Naive thymus-derived CD8-positive, alpha-beta T cell (primary cell): ENCODE data around the gene CDC6. TPM values are rescaled to one million over a fixed set of nuclear protein-coding genes. Genes with fewer than 3 reads are reported as not detected.
A peak's percentile ranks its signal among the peaks of the same experiment; 100 is the strongest.

Experiments
- ATAC-seq, 2 donors: fragments of 150-1000 bp; cut with Tn5 transposase in 1 of 2; sonication (Bioruptor Pico), chemical (Tn5 transposase) in 1 of 2; 1 replicate in 1 of 2; 2 replicates in 1 of 2; pipeline ENCODE4 v1.10.0; 2021; ENCODE audit warnings: mild to moderate bottlenecking in 2 of 2, moderate library complexity in 2 of 2
- POLR2A ChIA-PET: fragments of 350-600 bp; sonication (Branson Sonifier 250); formaldehyde crosslinking; loops from one replicate; lab custom pipeline; 2021; ENCODE audit warnings: antibody characterized with exemption; lab: Charles Lee
- DNase-seq, 10 donors: peaks; one replicate each; pipeline versions ENCODE4 v3.0.0 to v3.0.0-alpha.2; 2020 to 2022
- H3K27ac Mint-ChIP-seq, 10 donors: one replicate each; pipeline ENCODE4 v1.8.0; 2020 to 2022; ENCODE audit warnings: mild to moderate bottlenecking in 10 of 10, mixed read lengths in 10 of 10, moderate library complexity in 4 of 10, inconsistent platforms in 1 of 10
- H3K27me3 Mint-ChIP-seq, 5 donors: one replicate each; pipeline ENCODE4 v1.8.0; 2021 to 2022; ENCODE audit warnings: mixed read lengths in 5 of 5
- H3K36me3 Mint-ChIP-seq, 3 donors: one replicate each; pipeline ENCODE4 v1.8.0; 2020 to 2022; ENCODE audit warnings: mixed read lengths in 3 of 3, mild to moderate bottlenecking in 2 of 3, inconsistent platforms in 1 of 3
- H3K4me1 Mint-ChIP-seq, 4 donors: one replicate each; pipeline ENCODE4 v1.8.0; 2021 to 2022; ENCODE audit warnings: mixed read lengths in 4 of 4
- H3K4me3 Mint-ChIP-seq, 10 donors: one replicate each; pipeline ENCODE4 v1.8.0; 2020 to 2022; ENCODE audit warnings: mild to moderate bottlenecking in 10 of 10, mixed read lengths in 10 of 10, moderate library complexity in 6 of 10, inconsistent platforms in 1 of 10
- H3K9me3 Mint-ChIP-seq, 9 donors: one replicate each; pipeline ENCODE4 v1.8.0; 2020 to 2022; ENCODE audit warnings: mixed read lengths in 9 of 9, mild to moderate bottlenecking in 3 of 9, inconsistent platforms in 1 of 9, moderate library complexity in 1 of 9
- polyA plus RNA-seq, 3 donors: library from polyadenylated mRNA; unstranded; fragments of 300-500 nt; fragmentation: Illumina TruSeq; gene quantifications; one replicate each; pipeline ENCODE4 v1.2.3, GENCODE V29; 2021
- total RNA-seq, 8 experiments: library from RNA in 2 of 8; stranded (reverse) in 2 of 8; gene quantifications; one replicate each; pipeline ENCODE4 v1.2.3 and lab custom pipeline; 2021 to 2026

CDC6 gene
- total and polyA plus RNA-seq, 5 experiments from 2014 or later, result 0.08 to 1.6 (median 1.5) TPM; not detected in 2

DNA sequence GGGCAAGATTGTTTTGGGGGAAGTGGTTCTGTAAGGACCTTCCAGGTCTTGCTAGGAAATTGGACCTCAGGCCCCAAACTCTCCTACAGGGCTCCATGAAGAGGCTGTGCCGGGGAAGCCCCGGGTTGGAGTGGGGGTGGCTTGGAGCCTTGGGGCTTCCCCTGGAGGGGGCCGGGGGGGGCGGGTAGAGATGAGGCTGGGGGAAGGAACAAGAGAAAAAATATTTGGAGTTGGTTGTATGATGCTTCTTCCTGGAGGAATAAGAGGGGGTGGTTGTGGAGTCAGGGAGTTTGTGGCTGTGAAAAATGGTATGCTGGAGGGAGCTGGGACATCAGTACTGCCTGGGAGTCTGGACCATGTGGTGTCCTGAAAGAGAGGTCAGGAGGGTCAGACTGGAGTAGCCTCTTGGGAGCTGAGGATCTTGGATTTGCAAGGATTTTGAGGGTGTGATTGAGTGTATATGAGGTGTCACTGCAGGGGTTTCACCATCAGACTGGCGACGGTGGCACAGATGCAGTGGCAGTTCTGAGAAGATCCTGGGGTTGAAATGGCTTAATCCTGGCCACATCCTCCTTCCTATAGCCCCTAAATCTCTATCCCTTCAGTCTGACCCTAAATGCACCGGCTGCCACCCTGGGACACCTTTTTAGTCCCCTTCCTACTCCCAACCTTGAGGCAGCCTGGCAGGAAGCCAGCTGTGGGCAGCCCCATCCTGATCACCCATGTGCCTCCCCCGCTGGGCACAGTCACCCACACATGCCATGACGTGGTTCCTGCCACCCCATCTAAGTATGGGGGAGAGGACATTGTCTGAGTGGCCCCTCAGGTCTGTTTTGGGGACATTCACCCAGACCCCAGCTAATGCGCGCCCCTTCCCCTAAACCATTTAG is 32.2 kb downstream of the CDC6 start:
- Mint-ChIP-seq H3K27ac (peak overlapping the region; percentile 98 to 100 (median 100)), H3K9me3 (peaks cover 0 to 5% (median 0%) of the 10 kb centered on the region in 9 donors), H3K36me3 (peaks cover 0 to 2% (median 0%) of the 10 kb centered on the region in 3 donors), H3K4me1 (peaks cover 50 to 88% (median 78%) of the 10 kb centered on the region in 4 donors), H3K4me3 (peak overlapping the region; percentile 83 to 97 (median 96)), H3K27me3 (peaks cover 0 to 6% (median 0%) of the 10 kb centered on the region in 5 donors)
- DNase-seq (peak; percentile 72 to 92 (median 78)), ATAC-seq (peak in 1 of 2 donors; percentile 8)
- POLR2A ChIA-PET, result interaction anchor here (0.6 to 28.1 kb wide), 13 partner anchors 6 to 294 kb away, joined by 3 to 458 read pairs (median 8); partner anchors contain the start of genes CCR7 and RARA

DNA sequence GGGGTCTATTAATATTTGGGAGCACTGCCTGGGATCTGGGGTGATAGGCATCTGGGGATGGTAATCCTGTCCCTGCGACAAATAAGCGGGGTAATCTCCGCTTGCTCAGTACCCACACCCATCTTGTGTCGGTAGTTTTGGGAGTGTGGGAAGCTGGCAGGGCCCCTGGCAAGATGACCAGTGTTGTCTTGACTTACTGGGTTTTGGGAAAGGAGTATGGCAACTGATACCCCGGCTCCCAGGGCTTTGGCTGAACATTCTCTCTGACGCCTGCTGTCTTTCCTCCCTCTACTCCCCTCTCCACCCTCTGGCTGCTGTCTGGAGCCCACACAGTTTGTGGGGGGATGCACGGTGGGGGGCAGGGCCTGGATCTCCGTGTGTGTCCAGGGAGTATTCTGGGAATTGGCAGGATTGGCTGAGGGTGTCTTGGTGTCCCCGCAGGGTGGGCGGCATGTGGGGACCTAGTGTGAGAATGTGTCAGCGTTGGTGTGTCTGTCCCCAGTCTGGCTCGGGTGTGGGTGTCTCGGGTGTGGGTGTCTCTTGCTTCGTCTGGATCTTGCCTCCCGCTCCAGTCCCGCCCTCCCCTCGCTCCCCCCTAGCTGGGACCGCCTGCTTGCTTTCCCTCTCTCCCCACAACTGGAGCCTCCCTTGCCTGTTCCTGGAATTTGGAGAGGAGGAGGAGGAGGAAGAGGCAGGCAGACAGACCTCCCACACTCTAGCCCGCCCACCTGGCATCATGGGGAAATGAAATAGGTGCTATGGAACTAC is 33.3 kb downstream of the CDC6 start:
- H3K27me3 Mint-ChIP-seq, result peaks cover 0 to 6% (median 0%) of the 10 kb centered on the region in 5 donors
- ATAC-seq, result no peak
- H3K4me1 Mint-ChIP-seq, result peaks cover 54 to 89% (median 83%) of the 10 kb centered on the region in 4 donors
- peak overlapping the region; percentile 83 to 97 (median 96) for H3K4me3 Mint-ChIP-seq
- POLR2A ChIA-PET, result interaction anchor here (1.0 to 28.1 kb wide), 9 partner anchors 5 to 283 kb away, joined by 4 to 458 read pairs (median 14); partner anchors contain the start of genes CCR7 and RARA
- DNase-seq, result peak in 4 of 10 donors; percentile 34 to 68 (median 43)
- H3K36me3 Mint-ChIP-seq, result peaks cover 0 to 2% (median 0%) of the 10 kb centered on the region in 3 donors
- peaks cover 0 to 5% (median 0%) of the 10 kb centered on the region in 9 donors for H3K9me3 Mint-ChIP-seq
- peak overlapping the region; percentile 98 to 100 (median 100) for H3K27ac Mint-ChIP-seq

DNA sequence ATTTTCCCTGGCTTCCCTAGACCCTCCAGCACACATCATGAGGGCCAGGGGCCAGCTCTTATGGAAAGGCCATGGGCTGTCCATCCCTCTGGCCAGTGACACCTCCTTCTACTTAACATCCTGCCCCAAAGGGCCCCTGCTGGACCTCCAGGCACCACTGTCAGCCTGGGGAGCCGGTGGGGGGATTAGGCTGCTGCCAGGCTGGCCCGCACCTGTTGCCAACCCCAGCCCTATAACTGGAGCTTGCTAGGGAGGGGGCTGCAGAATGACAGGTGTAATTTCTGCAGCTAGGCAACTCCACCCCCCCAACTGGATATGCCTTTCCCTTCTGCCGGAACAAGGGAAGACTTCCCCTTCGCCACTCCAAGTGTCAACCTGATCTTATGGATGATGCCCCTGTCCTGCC is 33.8 kb downstream of the CDC6 start:
- DNase-seq, result peak in 2 of 10 donors; percentile 19 to 63
- peaks cover 0 to 5% (median 0%) of the 10 kb centered on the region in 9 donors for H3K9me3 Mint-ChIP-seq
- peaks cover 54 to 89% (median 86%) of the 10 kb centered on the region in 4 donors for H3K4me1 Mint-ChIP-seq
- POLR2A ChIA-PET, result interaction anchor here (0.6 to 28.1 kb wide), 10 partner anchors 5 to 1264 kb away, joined by 4 to 458 read pairs (median 12); partner anchors contain the start of gene RARA
- H3K36me3 Mint-ChIP-seq, result peaks cover 0 to 2% (median 0%) of the 10 kb centered on the region in 3 donors
- no peak for ATAC-seq
- peak overlapping the region; percentile 83 to 97 (median 96) for H3K4me3 Mint-ChIP-seq
- H3K27ac Mint-ChIP-seq, result peak overlapping the region; percentile 98 to 100 (median 100)
- H3K27me3 Mint-ChIP-seq, result peaks cover 0 to 6% (median 0%) of the 10 kb centered on the region in 5 donors

DNA sequence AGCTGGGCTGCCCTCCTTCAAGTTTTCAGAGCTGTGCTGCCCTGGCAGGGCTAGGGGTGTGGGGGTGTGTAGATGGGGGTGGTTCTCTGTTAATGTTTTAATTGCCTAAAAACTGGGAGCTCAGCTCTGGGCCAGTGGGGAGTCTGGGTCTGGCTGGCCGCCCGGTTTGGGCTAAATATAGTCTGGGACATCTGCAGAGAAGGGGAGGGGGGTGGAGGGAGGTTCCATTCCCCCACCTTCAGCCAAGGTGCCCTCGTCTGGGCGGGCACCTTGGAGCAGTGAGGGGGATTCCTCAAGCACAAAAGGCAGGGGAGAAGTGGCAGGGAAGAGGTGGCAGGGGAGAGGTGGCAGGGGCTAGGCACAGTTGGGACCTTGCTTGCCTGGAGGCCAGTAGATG is 34.3 kb downstream of the CDC6 start:
- Mint-ChIP-seq H3K27ac (peak overlapping the region; percentile 98 to 100 (median 100)), H3K4me3 (peak overlapping the region; percentile 83 to 97 (median 96)), H3K27me3 (peaks cover 0 to 6% (median 0%) of the 10 kb centered on the region in 5 donors), H3K36me3 (peaks cover 0 to 2% (median 0%) of the 10 kb centered on the region in 3 donors), H3K9me3 (peaks cover 0 to 5% (median 0%) of the 10 kb centered on the region in 9 donors), H3K4me1 (peaks cover 55 to 91% (median 89%) of the 10 kb centered on the region in 4 donors)
- peak in 4 of 10 donors; percentile 54 to 69 (median 64) for DNase-seq
- POLR2A ChIA-PET, result interaction anchor here (0.6 to 28.1 kb wide), 13 partner anchors 4 to 1265 kb away, joined by 3 to 458 read pairs (median 9); partner anchors contain the start of gene RARA
- ATAC-seq, result peak in 1 of 2 donors; percentile 0

DNA sequence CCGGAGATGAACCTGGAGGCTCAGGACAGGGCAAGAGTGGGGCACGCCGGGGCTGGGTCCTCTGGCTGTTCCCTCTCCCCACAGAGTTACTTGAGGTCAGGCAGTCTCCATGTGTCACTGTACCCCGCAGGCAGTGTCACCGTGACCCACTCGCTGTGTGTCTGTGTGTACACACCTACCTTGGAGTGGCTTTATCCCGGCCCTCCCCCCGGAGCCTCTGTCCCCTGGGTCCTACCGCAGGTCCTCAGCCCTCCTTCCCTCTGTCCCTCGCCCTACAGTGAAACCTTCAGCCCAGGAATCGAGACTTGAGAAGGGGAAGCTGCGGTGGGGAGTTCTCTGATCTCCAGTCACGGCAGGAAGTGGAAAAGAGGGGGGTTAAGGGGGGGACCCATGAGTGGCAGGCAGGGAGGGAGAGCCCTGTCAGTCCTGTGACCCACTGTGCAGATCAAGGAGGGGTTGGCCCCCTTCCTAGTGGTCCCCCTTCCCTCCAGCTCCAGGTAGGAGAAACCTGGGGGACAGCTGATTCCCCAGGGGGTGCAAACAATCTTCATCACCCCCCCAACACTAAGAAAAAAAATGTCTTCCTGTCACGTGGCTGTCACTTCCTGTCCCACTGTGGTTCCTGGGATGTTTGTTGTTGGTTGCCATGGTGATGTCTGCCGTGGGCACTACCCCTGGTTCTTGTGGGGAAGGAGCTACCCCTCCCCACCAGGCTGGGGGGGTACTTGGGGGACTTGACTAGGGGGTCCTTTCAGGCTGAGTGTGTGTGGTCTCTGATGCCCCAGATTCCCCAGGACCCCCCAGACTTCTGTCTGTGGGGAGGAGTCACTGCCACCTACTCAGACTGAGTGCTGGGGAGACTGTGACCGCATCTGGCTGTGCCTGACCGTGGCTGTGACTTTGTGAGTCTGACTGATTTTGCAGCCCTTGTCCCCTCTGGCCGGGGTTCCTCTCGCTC is 35.0 kb downstream of the CDC6 start:
- ATAC-seq (peak; percentile 31 to 40), DNase-seq (peak; percentile 74 to 100 (median 97))
- H3K27me3 Mint-ChIP-seq, result peaks cover 0 to 6% (median 0%) of the 10 kb centered on the region in 5 donors
- peak overlapping the region; percentile 98 to 100 (median 100) for H3K27ac Mint-ChIP-seq
- H3K9me3 Mint-ChIP-seq, result peaks cover 0 to 5% (median 0%) of the 10 kb centered on the region in 9 donors
- peaks cover 0 to 2% (median 0%) of the 10 kb centered on the region in 3 donors for H3K36me3 Mint-ChIP-seq
- H3K4me3 Mint-ChIP-seq, result peak overlapping the region; percentile 83 to 97 (median 96)
- peaks cover 60 to 96% (median 89%) of the 10 kb centered on the region in 4 donors for H3K4me1 Mint-ChIP-seq
- POLR2A ChIA-PET, result interaction anchor here (0.5 to 28.1 kb wide), 19 partner anchors 4 to 1955 kb away, joined by 3 to 458 read pairs (median 5); partner anchors contain the start of genes EIF1, NR1D1 and RARA

DNA sequence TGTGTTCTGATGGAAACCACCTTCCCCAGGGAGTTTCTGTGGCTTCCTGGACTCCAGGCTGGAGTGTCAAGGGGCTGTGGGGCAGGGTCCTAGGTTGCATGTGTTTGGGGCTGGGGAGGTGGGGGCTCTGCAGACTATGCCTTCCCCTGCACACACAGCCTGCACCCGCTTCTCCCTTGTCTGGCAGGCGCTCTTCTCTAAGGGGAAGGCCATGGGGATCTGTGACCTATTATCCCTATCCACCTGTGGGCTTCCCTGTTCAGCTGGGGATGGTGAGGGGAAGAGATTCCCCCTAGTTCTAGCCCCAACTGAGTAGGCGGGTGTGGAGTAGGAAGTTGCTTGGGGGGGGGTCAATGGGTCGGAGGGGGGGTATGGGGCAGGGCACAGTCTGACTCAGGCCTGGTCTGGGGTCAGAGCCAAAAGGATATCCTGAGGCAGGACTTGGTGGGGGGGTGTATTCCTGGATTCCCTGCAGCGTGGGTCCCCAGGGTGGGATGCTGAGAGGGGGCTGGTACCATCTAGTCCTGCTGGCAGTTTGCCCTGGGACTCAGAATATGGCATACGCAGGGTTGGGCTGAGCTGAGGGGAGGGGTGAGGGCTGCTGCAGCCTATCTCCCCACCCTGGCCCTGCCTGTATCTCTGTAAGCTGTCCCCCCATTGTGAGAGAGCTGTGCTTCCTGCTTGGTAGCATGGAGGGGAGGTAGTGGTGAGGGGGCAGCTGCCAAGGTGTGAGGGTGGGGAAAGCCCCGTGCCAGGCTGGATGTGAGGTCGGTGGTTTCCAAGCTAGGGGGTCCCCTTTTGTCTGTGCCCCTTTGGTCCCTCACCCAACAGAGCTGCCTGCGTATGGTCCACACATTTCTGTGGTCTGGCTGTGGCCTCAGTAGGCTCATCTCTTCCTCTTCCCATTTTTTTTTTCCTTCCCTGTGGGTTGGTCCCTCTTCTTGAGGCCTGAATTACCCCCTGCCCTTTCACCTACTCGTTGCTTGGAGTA is 36.0 kb downstream of the CDC6 start:
- DNase-seq (peak; percentile 64 to 94 (median 88)), ATAC-seq (peak; percentile 43 to 61)
- POLR2A ChIA-PET, result interaction anchor here (0.5 to 28.1 kb wide), 18 partner anchors 3 to 1366 kb away, joined by 3 to 458 read pairs (median 6); partner anchors contain the start of genes EIF1, KRTAP4-12, NR1D1 and RARA
- H3K27ac Mint-ChIP-seq, result peak overlapping the region; percentile 98 to 100 (median 100)
- peaks cover 0 to 6% (median 0%) of the 10 kb centered on the region in 5 donors for H3K27me3 Mint-ChIP-seq
- H3K4me3 Mint-ChIP-seq, result peak overlapping the region; percentile 83 to 97 (median 96)
- H3K9me3 Mint-ChIP-seq, result peaks cover 0 to 5% (median 0%) of the 10 kb centered on the region in 9 donors
- peaks cover 62 to 97% (median 94%) of the 10 kb centered on the region in 4 donors for H3K4me1 Mint-ChIP-seq
- peaks cover 0 to 2% (median 0%) of the 10 kb centered on the region in 3 donors for H3K36me3 Mint-ChIP-seq

DNA sequence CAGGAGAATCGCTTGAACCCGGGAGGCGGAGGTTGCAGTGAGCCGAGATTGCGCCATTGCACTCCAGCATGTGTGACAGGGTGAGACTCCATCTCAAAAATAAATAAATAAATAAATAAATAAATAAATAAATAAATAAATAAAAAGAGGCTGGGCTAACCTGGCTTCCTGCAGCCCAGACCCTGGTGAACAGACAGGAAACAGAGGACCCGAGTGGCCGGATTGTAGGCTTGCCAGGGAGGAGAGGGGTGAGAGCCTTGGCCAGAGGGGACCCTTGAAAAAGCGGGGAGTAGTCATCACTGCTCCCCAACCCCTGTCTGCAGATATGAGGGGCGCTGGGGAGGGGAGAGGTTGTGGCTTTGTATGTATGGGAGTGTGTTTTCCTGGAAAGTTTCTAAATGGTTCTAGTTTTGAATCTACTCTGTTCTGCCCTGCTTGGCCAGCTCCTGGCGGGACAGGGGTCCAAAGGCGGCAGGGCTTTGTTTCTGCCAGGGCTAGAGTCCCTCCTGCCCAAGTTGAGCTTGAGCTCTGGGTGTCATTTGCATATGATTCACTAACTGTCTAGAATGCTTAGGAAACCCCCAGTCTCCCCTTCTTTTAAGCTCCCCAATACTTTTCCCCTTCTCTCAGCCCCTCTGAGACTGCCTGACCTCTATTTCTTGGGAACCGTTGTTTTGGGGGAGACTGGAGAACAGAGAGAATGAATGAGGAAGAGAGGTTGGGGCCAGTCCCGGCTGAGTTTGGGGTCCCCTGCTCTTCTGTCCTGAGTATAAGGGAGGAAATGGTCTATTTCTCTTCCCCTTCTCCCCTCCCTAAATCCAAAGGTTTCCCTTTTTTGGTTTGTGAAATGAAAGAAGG is 37.7 kb downstream of the CDC6 start:
- Mint-ChIP-seq H3K4me1 (peaks cover 57 to 96% (median 95%) of the 10 kb centered on the region in 4 donors), H3K9me3 (peaks cover 0 to 5% (median 0%) of the 10 kb centered on the region in 9 donors), H3K27ac (peak overlapping the region; percentile 98 to 100 (median 100)), H3K36me3 (peaks cover 0 to 2% (median 0%) of the 10 kb centered on the region in 3 donors), H3K4me3 (peak overlapping the region; percentile 71 to 96 (median 88)), H3K27me3 (peaks cover 0 to 6% (median 0%) of the 10 kb centered on the region in 5 donors)
- POLR2A ChIA-PET, result interaction anchor here (0.7 to 28.1 kb wide), 8 partner anchors 1 to 279 kb away, joined by 3 to 458 read pairs (median 8); partner anchors contain the start of genes NR1D1 and RARA
- DNase-seq (peak in 3 of 10 donors; percentile 27 to 64 (median 37)), ATAC-seq (no peak)

DNA sequence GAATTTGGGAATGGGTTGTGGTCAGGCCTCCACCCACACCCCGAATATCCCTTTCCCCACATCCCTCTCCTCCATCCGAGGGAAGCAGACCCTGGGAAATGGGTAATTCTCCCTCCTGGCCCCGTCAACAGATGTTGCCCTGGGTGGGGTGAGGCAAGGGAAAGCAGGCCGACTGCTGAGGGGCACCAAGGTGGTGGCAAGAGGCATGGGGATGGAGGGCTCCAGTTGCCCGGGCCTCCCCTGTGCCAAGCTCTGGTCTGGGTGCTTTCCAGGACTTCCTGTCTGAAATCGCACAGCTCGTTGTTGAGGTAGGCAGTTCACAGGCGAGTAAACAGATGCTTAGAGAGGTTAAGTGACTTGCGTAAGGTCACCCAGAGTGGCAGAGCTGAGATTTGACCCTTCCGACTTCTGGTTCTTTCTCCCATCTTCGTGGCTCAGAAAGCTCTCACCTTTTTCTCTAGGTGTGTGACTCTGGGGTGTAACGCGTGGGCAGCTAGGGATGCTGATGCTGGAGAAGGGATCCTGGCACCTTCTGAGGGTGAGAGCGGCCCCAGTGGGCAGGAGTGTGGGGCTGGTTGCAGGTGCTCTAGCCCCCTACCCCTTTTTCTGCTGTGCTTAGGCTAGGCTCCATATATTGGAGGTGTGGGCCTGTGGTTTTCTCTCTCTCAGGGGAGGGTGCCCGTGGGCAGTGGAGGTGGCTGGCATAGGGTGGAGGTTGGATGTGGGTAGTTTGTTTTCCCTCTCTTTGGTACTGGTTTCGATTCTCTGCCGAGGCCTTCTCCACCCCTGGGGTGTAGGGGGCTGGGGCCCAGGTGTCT is 38.5 kb downstream of the CDC6 start:
- DNase-seq, result peak in 9 of 10 donors; percentile 53 to 78 (median 63)
- ATAC-seq, result peak; percentile 13 to 24
- POLR2A ChIA-PET, result interaction anchor here (0.7 to 28.1 kb wide), 10 partner anchors 0 to 278 kb away, joined by 3 to 458 read pairs (median 5); partner anchors contain the start of genes NR1D1 and RARA
- Mint-ChIP-seq H3K4me3 (peak overlapping the region; percentile 71 to 92 (median 88)), H3K36me3 (peaks cover 0 to 2% (median 2%) of the 10 kb centered on the region in 3 donors), H3K27ac (peak overlapping the region; percentile 98 to 100 (median 100)), H3K4me1 (peaks cover 58 to 96% (median 95%) of the 10 kb centered on the region in 4 donors), H3K9me3 (peaks cover 0 to 5% (median 0%) of the 10 kb centered on the region in 9 donors), H3K27me3 (peaks cover 0 to 6% (median 0%) of the 10 kb centered on the region in 5 donors)
